Choroid plexus epithelial cell (primary cell): ENCODE results near the gene CDK5RAP2.

Source experiments
- DNase-seq: peaks from one replicate; pipeline ENCODE4 v3.0.0-alpha.2; 2010; ENCODE audit warnings: low read depth
- H3K4me3 ChIP-seq: 2 replicates; pipeline ENCODE4 v1.5.1; 2011; ENCODE audit warnings: low read depth, mild to moderate bottlenecking, control low read depth, low read length, moderate library complexity
- TF ChIP-seq, protein P1 (sequence below): conservative IDR thresholded peaks from 2 replicates; pipeline ENCODE4 v1.5.1; 2011; ENCODE audit warnings: low read depth, mild to moderate bottlenecking, control low read depth, inconsistent platforms, low read length, moderate library complexity

CDK5RAP2 gene

DNA sequence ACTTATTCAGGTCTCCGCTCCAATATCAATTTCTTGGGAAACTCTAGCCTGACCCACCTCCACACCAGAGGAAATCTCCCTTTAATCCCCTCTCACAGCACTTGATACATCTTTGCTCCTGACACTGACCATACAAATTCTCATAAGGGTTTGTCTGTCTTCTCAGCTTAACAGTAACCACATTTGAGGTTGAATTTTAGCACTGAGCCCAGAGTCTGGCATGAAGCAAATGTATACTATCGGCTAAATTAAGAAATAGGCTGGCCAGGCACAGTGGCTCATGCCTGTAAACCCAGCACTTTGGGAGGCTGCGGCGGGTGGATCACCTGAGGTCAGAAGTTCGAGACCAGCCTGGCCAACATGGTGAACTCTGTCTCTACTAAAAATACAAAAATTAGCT lies 9.7 kb downstream of the CDK5RAP2 start:
- no peak overlapping the region for H3K4me3 ChIP-seq
- TF ChIP-seq, protein P1, sequence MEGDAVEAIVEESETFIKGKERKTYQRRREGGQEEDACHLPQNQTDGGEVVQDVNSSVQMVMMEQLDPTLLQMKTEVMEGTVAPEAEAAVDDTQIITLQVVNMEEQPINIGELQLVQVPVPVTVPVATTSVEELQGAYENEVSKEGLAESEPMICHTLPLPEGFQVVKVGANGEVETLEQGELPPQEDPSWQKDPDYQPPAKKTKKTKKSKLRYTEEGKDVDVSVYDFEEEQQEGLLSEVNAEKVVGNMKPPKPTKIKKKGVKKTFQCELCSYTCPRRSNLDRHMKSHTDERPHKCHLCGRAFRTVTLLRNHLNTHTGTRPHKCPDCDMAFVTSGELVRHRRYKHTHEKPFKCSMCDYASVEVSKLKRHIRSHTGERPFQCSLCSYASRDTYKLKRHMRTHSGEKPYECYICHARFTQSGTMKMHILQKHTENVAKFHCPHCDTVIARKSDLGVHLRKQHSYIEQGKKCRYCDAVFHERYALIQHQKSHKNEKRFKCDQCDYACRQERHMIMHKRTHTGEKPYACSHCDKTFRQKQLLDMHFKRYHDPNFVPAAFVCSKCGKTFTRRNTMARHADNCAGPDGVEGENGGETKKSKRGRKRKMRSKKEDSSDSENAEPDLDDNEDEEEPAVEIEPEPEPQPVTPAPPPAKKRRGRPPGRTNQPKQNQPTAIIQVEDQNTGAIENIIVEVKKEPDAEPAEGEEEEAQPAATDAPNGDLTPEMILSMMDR: no peak
- no peak for DNase-seq

DNA sequence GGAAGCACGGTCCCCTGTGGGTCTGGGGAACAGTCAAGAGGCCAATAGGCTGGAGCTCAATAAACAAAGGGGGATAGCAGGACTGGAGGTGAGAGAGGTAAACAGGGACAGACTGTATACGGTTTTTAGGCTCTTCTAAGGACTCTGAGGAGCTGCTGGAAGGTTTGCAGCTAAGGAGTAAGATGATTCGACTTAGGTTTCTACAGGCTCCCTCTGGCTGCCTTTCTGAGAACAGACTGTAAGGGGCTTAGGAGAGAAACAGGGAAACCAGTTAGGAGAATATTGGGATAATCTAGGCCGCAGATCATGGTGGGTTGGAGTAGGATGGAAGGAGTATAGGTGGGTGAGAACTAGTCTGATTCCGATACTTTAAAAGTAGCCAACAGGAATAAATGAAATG lies 10.4 kb downstream of the CDK5RAP2 start:
- DNase-seq: peak; percentile 17
- TF ChIP-seq, protein P1: peak; percentile 37

GRCh38 chr9:120568816-120569215 lies 11.2 kb downstream of the CDK5RAP2 start:
- no peak for DNase-seq
- TF ChIP-seq, protein P1: no peak
- no peak overlapping the region for H3K4me3 ChIP-seq

More for the DNA sequence above, 10.4 kb downstream of the CDK5RAP2 start:
- H3K4me3 ChIP-seq: no peak overlapping the region

DNA sequence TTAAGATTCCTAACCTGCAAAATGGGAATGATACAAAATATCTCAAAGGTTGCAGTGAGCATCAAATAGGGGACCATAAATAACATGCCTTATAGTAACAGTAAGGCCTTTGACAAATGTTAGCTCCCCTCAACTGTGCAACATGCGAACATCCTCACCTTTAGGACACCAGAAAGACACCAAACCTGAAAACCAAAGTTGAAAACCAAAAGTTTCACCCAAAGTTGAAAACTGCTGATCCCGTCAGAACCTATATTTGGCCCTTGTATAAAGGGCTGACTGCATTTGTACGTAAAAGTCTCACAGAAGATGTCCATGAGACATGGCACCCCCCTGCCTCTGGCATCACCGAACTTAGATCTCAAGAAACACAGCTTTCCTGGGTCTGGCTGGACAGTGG lies 12.1 kb downstream of the CDK5RAP2 start:
- no peak overlapping the region for H3K4me3 ChIP-seq
- no peak for DNase-seq
- TF ChIP-seq, protein P1: no peak

DNA sequence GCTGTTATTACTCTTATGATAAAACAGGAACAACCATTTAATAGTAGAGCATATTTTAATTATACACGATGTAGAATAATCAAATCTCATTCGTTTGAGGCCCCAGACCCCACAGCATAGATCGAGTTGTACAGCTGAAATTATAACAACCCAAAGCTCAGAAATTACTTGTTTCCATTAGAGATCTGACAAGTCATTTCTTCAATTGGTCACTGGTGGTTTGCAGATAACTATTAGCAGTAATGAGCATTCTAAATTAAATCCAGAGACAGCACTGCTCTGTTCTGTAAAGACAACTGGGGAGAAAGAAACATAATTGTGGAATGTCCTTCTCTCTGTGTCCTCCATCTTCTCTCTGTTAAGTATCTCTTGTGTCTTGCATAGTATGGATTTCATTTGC lies 12.9 kb downstream of the CDK5RAP2 start:
- TF ChIP-seq, protein P1: no peak
- no peak overlapping the region for H3K4me3 ChIP-seq
- DNase-seq: no peak

GRCh38 chr9:120564589-120564988 lies 15.4 kb downstream of the CDK5RAP2 start:
- DNase-seq: no peak
- TF ChIP-seq, protein P1: no peak
- H3K4me3 ChIP-seq: no peak overlapping the region

GRCh38 chr9:120562861-120563443 lies 17.0 kb downstream of the CDK5RAP2 start:
- DNase-seq: no peak
- TF ChIP-seq, protein P1: no peak
- H3K4me3 ChIP-seq: no peak overlapping the region
